RWPE2 (cell line): Measurements from ENCODE around the gene SERTAD2.

ENCODE experiments used
- ATAC-seq: fragments of 200-7000 bp; cut with Tn5 transposase; 3 replicates; pipeline ENCODE4 v1.9.1; 2021; ENCODE audit warnings: low read depth
- DNase-seq: peaks from one replicate; pipeline ENCODE4 v3.0.0-alpha.2; 2020; ENCODE audit warnings: low spot score
- H3K27ac ChIP-seq: fragments of 450-650 bp; 2 replicates; pipeline ENCODE4 v1.5.1; 2017; ENCODE audit warnings: mild to moderate bottlenecking; ENCODE audit not compliant: poor library complexity, severe bottlenecking
- H3K27me3 ChIP-seq: fragments of 250-450 bp; sonication (Bioruptor Pico); 2 replicates; pipeline ENCODE4 v1.5.1; 2021; ENCODE audit warnings: mild to moderate bottlenecking, moderate library complexity; ENCODE audit not compliant: insufficient read depth, poor library complexity, severe bottlenecking
- H3K36me3 ChIP-seq: fragments of 250-450 bp; sonication (Bioruptor Pico); 2 replicates; pipeline ENCODE4 v1.5.1; 2020; ENCODE audit warnings: low read depth, mild to moderate bottlenecking, moderate library complexity
- H3K4me1 ChIP-seq: fragments of 250-450 bp; sonication (Bioruptor Pico); 2 replicates; pipeline ENCODE4 v1.5.1; 2021; ENCODE audit warnings: mild to moderate bottlenecking, moderate library complexity; ENCODE audit not compliant: insufficient read depth, poor library complexity, severe bottlenecking
- H3K4me3 ChIP-seq: fragments of 250-450 bp; sonication (Bioruptor Pico); 2 replicates; pipeline ENCODE4 v1.5.1; 2021; ENCODE audit warnings: mild to moderate bottlenecking, moderate library complexity; ENCODE audit not compliant: severe bottlenecking
- H3K9me3 ChIP-seq: fragments of 250-450 bp; sonication (Bioruptor Pico); 2 replicates; pipeline ENCODE4 v1.5.1; 2021; ENCODE audit warnings: mild to moderate bottlenecking, moderate library complexity; ENCODE audit not compliant: severe bottlenecking
- CTCF ChIP-seq: fragments of 450-650 bp; IDR thresholded peaks from one replicate; pipeline ENCODE4 v1.5.1; 2017; ENCODE audit warnings: mild to moderate bottlenecking, moderate library complexity; ENCODE audit not compliant: poor library complexity, severe bottlenecking

Gene SERTAD2

GRCh38 chr2:64698177-64698643 is 44.5 kb upstream of the SERTAD2 start:
- ATAC-seq, result no peak
- Histone ChIP-seq H3K9me3 (no peaks in the 10 kb centered on the region), H3K36me3 (no peaks in the 10 kb centered on the region), H3K27me3 (no peaks in the 10 kb centered on the region), H3K4me1 (peaks cover 9% of the 10 kb centered on the region), H3K27ac (no peak overlapping the region), H3K4me3 (no peak overlapping the region)
- no peak for DNase-seq
- no peak for TF ChIP-seq CTCF

GRCh38 chr2:64697297-64698176 is 43.8 kb upstream of the SERTAD2 start:
- ATAC-seq, result no peak
- H3K27me3 ChIP-seq, result no peaks in the 10 kb centered on the region
- no peak for TF ChIP-seq CTCF
- H3K36me3 ChIP-seq, result no peaks in the 10 kb centered on the region
- no peak overlapping the region for H3K27ac ChIP-seq
- no peak overlapping the region for H3K4me3 ChIP-seq
- no peaks in the 10 kb centered on the region for H3K9me3 ChIP-seq
- DNase-seq, result no peak
- H3K4me1 ChIP-seq, result peaks cover 9% of the 10 kb centered on the region

DNA sequence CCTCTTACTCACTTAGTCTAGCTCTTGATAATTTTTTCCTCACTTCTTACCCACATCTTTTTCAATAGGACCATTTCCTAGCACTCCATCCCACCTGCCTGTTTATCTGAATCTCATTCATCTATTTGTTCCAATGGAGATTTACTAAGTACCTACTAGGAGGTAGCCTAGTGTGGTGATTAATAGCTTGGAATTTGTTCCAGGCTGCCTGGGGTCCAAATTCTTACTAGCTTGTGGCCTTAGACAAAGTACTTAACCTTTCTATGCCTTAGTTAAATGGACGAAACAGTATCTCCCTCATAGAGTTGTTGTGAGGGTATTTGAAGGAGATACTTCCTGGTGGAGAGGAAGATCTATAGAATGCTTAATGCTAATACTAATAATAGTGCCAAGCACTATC is 42.9 kb upstream of the SERTAD2 start:
- Histone ChIP-seq H3K9me3 (no peaks in the 10 kb centered on the region), H3K4me1 (peaks cover 9% of the 10 kb centered on the region), H3K36me3 (no peaks in the 10 kb centered on the region), H3K4me3 (no peak overlapping the region), H3K27ac (no peak overlapping the region), H3K27me3 (no peaks in the 10 kb centered on the region)
- no peak for TF ChIP-seq CTCF
- DNase-seq (no peak), ATAC-seq (no peak)

GRCh38 chr2:64695721-64696261 is 42.1 kb upstream of the SERTAD2 start:
- H3K4me3 ChIP-seq, result no peak overlapping the region
- H3K36me3 ChIP-seq, result no peaks in the 10 kb centered on the region
- H3K9me3 ChIP-seq, result no peaks in the 10 kb centered on the region
- ATAC-seq (no peak), DNase-seq (no peak)
- H3K27me3 ChIP-seq, result no peaks in the 10 kb centered on the region
- peaks cover 9% of the 10 kb centered on the region for H3K4me1 ChIP-seq
- no peak for TF ChIP-seq CTCF
- no peak overlapping the region for H3K27ac ChIP-seq

GRCh38 chr2:64692401-64692800 is 38.7 kb upstream of the SERTAD2 start:
- H3K9me3 ChIP-seq, result no peaks in the 10 kb centered on the region
- DNase-seq (no peak), ATAC-seq (no peak)
- H3K27me3 ChIP-seq, result no peaks in the 10 kb centered on the region
- H3K4me1 ChIP-seq, result no peaks in the 10 kb centered on the region
- no peak overlapping the region for H3K4me3 ChIP-seq
- no peak for TF ChIP-seq CTCF
- no peak overlapping the region for H3K27ac ChIP-seq
- H3K36me3 ChIP-seq, result no peaks in the 10 kb centered on the region
